B cell (primary cell): ENCODE results near the gene SLC38A5. TPM values are rescaled to one million over a fixed set of nuclear protein-coding genes. Genes with fewer than 3 reads are reported as not detected.
A peak's percentile ranks its signal among the peaks of the same experiment; 100 is the strongest.

Experiments
- ATAC-seq: fragments of 200-7000 bp; cut with Tn5 transposase; one replicate; pipeline ENCODE4 v1.10.0; 2021; ENCODE audit warnings: low read depth, mild to moderate bottlenecking, moderate number of reproducible peaks, moderate library complexity
- CTCF ChIA-PET: fragments of 350-600 bp; sonication (Branson Sonifier 250); formaldehyde crosslinking; loops from one replicate; lab custom pipeline; 2021; ENCODE audit warnings: antibody characterized with exemption, inconsistent platforms; lab: Charles Lee
- POLR2A ChIA-PET: fragments of 350-600 bp; sonication (Branson Sonifier 250); formaldehyde crosslinking; loops from one replicate; lab custom pipeline; 2021; ENCODE audit warnings: antibody characterized with exemption; lab: Charles Lee
- DNase-seq: peaks from one replicate; pipeline ENCODE4 v3.0.0; 2013
- H2AFZ ChIP-seq: 2 replicates; pipeline ENCODE4 v1.6.1; 2012; ENCODE audit warnings: mild to moderate bottlenecking, low read depth, low read length; ENCODE audit not compliant: insufficient read depth, poor library complexity, severe bottlenecking
- H3K27ac ChIP-seq, 2 donors: 1 replicate in 1 of 2; 2 replicates in 1 of 2; pipeline ENCODE4 v1.5.1; 2012 to 2013; ENCODE audit warnings: low read length in 2 of 2, mild to moderate bottlenecking in 2 of 2, moderate library complexity in 1 of 2
- H3K27me3 ChIP-seq, 4 experiments: fragments of 200-600 bp in 1 of 4; sonication (generic) in 1 of 4; replicated peaks in 1 of 4; 1 replicate in 2 of 4; 2 replicates in 2 of 4; pipeline versions ENCODE4 v1.6.1 to v1.7.0; 2013 to 2016; ENCODE audit warnings: low read length in 3 of 4, mild to moderate bottlenecking in 2 of 4, mixed read lengths in 1 of 4, moderate library complexity in 1 of 4; ENCODE audit not compliant: insufficient read depth in 4 of 4, control insufficient read depth in 3 of 4; ENCODE audit errors: control extremely low read depth in 1 of 4
- H3K36me3 ChIP-seq, 2 experiments: replicated peaks in 1 of 2; 1 replicate in 1 of 2; 2 replicates in 1 of 2; pipeline versions ENCODE4 v1.6.1 to v1.7.1; 2013; ENCODE audit warnings: low read length in 1 of 2; ENCODE audit not compliant: insufficient read depth in 2 of 2, control insufficient read depth in 1 of 2; ENCODE audit errors: control extremely low read depth in 1 of 2, extremely low read depth in 1 of 2
- H3K4me1 ChIP-seq, 2 donors: fragments of 200-600 bp in 1 of 2; sonication (generic) in 1 of 2; 1 replicate in 1 of 2; 2 replicates in 1 of 2; pipeline versions ENCODE4 v1.5.1 to v1.6.1; 2013 to 2017; ENCODE audit warnings: low read length in 2 of 2; ENCODE audit not compliant: control insufficient read depth in 2 of 2, insufficient read depth in 2 of 2
- H3K4me2 ChIP-seq: replicated peaks from 2 replicates; pipeline ENCODE3; 2012; ENCODE audit warnings: mild to moderate bottlenecking, low read depth, low read length; ENCODE audit not compliant: poor library complexity, severe bottlenecking
- H3K4me3 ChIP-seq, 5 experiments: fragments of 200-600 bp in 1 of 5; sonication (generic) in 1 of 5; 1 replicate in 3 of 5; 2 replicates in 2 of 5; pipeline versions ENCODE4 v1.5.1 to v1.7.0; 2011 to 2016; ENCODE audit warnings: low read length in 4 of 5, mild to moderate bottlenecking in 4 of 5, low read depth in 2 of 5, control low read depth in 1 of 5, moderate library complexity in 1 of 5; ENCODE audit not compliant: insufficient read depth in 1 of 5; ENCODE audit errors: control extremely low read depth in 1 of 5, extremely low read depth in 1 of 5
- H3K79me2 ChIP-seq: fragments of 200-600 bp; sonication (generic); one replicate; pipeline ENCODE4 v1.6.0; 2016; ENCODE audit warnings: low read length; ENCODE audit not compliant: control insufficient read depth, insufficient read depth
- H3K9ac ChIP-seq: fragments of 200-600 bp; sonication (generic); 2 replicates; pipeline ENCODE4 v1.6.1; 2017; ENCODE audit warnings: mild to moderate bottlenecking, low read length, moderate library complexity
- H3K9me3 ChIP-seq, 3 donors: one replicate each; pipeline versions ENCODE4 v1.6.1 to v1.7.1; 2013; ENCODE audit warnings: low read length in 2 of 3; ENCODE audit not compliant: control insufficient read depth in 2 of 3, insufficient read depth in 1 of 3; ENCODE audit errors: control extremely low read depth in 1 of 3
- H4K20me1 ChIP-seq: 2 replicates; pipeline ENCODE4 v1.6.0; 2012; ENCODE audit warnings: mild to moderate bottlenecking, low read length; ENCODE audit not compliant: insufficient read depth, control insufficient read depth, poor library complexity, severe bottlenecking
- H3K27ac Mint-ChIP-seq: one replicate; pipeline ENCODE4 v1.8.0; 2021; ENCODE audit warnings: mixed read lengths
- H3K27me3 Mint-ChIP-seq: one replicate; pipeline ENCODE4 v1.8.0; 2021; ENCODE audit warnings: mixed read lengths
- H3K4me1 Mint-ChIP-seq: one replicate; pipeline ENCODE4 v1.8.0; 2021; ENCODE audit warnings: mixed read lengths
- H3K4me3 Mint-ChIP-seq: one replicate; pipeline ENCODE4 v1.8.0; 2021; ENCODE audit warnings: mixed read lengths
- H3K9me3 Mint-ChIP-seq: one replicate; pipeline ENCODE4 v1.8.0; 2022; ENCODE audit warnings: mixed read lengths; ENCODE audit not compliant: insufficient read depth
- CTCF ChIP-seq: fragments of 200-600 bp; IDR thresholded peaks from one replicate; pipeline ENCODE4 v1.8.0; 2022; ENCODE audit warnings: antibody characterized with exemption, mild to moderate bottlenecking
- EZH2 ChIP-seq: IDR thresholded peaks from 2 replicates; pipeline ENCODE4 v1.6.1; 2012; ENCODE audit warnings: borderline replicate concordance, low read depth, mild to moderate bottlenecking, moderate library complexity, low read length; ENCODE audit not compliant: insufficient read depth, poor library complexity, severe bottlenecking
- WGBS: methylation state at CpG from one replicate; pipeline ENCODE4 v1.1.5; 2013; ENCODE audit warnings: missing lambda C conversion rate; ENCODE audit not compliant: insufficient coverage; 5-methylcytosine and 5-hydroxymethylcytosine counted together
- intact Hi-C: fragments of 100-400 bp; cut with micrococcal nuclease; formaldehyde crosslinking; loops from one replicate; pipeline ENCODE4 v1.10.0; 2022
- polyA plus RNA-seq: library from polyadenylated mRNA; depleted of rRNA; stranded (reverse); fragments of >200 nt; gene quantifications from 2 replicates; pipeline ENCODE4 v1.2.3, GENCODE V29; 2012
- total RNA-seq, 2 donors: library from RNA; stranded (reverse); fragments of 120-200 nt in 1 of 2; gene quantifications; 1 replicate in 1 of 2; 2 replicates in 1 of 2; pipeline versions ENCODE4 v1.2.3 to v1.2.4, GENCODE V29; 2013 to 2022

The SLC38A5 gene
- total and polyA plus RNA-seq, 2 donors (not counting 1 experiment from before 2014, with no cell fraction given) = 14.8 to 21.6 TPM

GRCh38 chrX:48471504-48471903 is 1.4 kb upstream of the SLC38A5 start:
- Histone ChIP-seq H3K27me3 (no peaks in the 10 kb centered on the region), H3K4me2 (no peak overlapping the region), H4K20me1 (no peaks in the 10 kb centered on the region), H3K27ac (no peak overlapping the region), H3K9ac (no peak overlapping the region), H2AFZ (no peak overlapping the region), H3K9me3 (no peaks in the 10 kb centered on the region), H3K4me1 (peaks cover 3 to 18% of the 10 kb centered on the region in 2 donors), H3K4me3 (no peak overlapping the region), H3K36me3 (no peaks in the 10 kb centered on the region), H3K79me2 (peaks cover 11% of the 10 kb centered on the region)
- Mint-ChIP-seq H3K27me3 (no peaks in the 10 kb centered on the region), H3K27ac (no peak overlapping the region), H3K4me3 (peak overlapping the region; percentile 32), H3K9me3 (no peaks in the 10 kb centered on the region), H3K4me1 (peaks cover 27% of the 10 kb centered on the region)
- intact Hi-C loops = no loop called here
- ATAC-seq (no peak), DNase-seq (no peak)
- no peak for TF ChIP-seq EZH2
- no peak for TF ChIP-seq CTCF
- ChIA-PET CTCF (no interaction called here), POLR2A (interaction anchor here (1.1 kb wide), 1 partner anchor 480 kb away, joined by 3 read pairs; no protein-coding TSS in a partner anchor)
- no CpG with 5 or more reads among the region's 8 CpGs for WGBS

- Histone ChIP-seq H3K36me3 (no peaks in the 10 kb centered on the region), H3K79me2 (peaks cover 7% of the 10 kb centered on the region), H3K27me3 (no peaks in the 10 kb centered on the region), H3K9me3 (no peaks in the 10 kb centered on the region), H4K20me1 (no peaks in the 10 kb centered on the region), H3K4me1 (peaks cover 3 to 16% of the 10 kb centered on the region in 2 donors), H2AFZ (no peak overlapping the region), H3K27ac (no peak overlapping the region), H3K4me2 (no peak overlapping the region), H3K4me3 (no peak overlapping the region), H3K9ac (no peak overlapping the region)
- ChIA-PET CTCF (no interaction called here), POLR2A (no interaction called here)
- no peak overlapping the region for H3K4me3 Mint-ChIP-seq
- 97% methylated on average over 5 of the region's 9 CpGs for whole genome bisulfite sequencing
- DNase-seq (no peak), ATAC-seq (no peak)
- intact Hi-C loops = no loop called here
- no peak overlapping the region for H3K27ac Mint-ChIP-seq
- no peaks in the 10 kb centered on the region for H3K27me3 Mint-ChIP-seq
- no peak for TF ChIP-seq CTCF
- no peak for TF ChIP-seq EZH2
- H3K9me3 Mint-ChIP-seq = no peaks in the 10 kb centered on the region
- peaks cover 21% of the 10 kb centered on the region for H3K4me1 Mint-ChIP-seq
Measured at GRCh38 chrX:48470833-48471118, 716 bp upstream of the SLC38A5 start.
